OCI-LY7 (cell line): Measurements from ENCODE around the gene SLC35G3. TPM values are rescaled to one million over a fixed set of nuclear protein-coding genes. Genes with fewer than 3 reads are reported as not detected.

Experiments used
- BruUV-seq: library from RNA; stranded (reverse); fragments of 400-500 nt; replicated peaks from 2 replicates; lab custom pipeline; 2021; lab: Mats Ljungman, UMichigan
- CTCF ChIA-PET: fragments of 300-600 bp; sonication (Branson Sonifier 250); formaldehyde crosslinking; loops from one replicate; lab custom pipeline; 2022; ENCODE audit warnings: antibody characterized with exemption; ENCODE audit not compliant: unreplicated experiment; lab: Charles Lee
- POLR2A ChIA-PET: fragments of 300-600 bp; sonication (Branson Sonifier 250); formaldehyde crosslinking; loops from one replicate; lab custom pipeline; 2022; ENCODE audit warnings: antibody characterized with exemption; lab: Charles Lee
- DNase-seq: peaks from one replicate; pipeline ENCODE4 v3.0.0-alpha.2; 2015; ENCODE audit warnings: low spot score
- H2AFZ ChIP-seq: fragments of 200-600 bp; sonication (generic), shearing (Covaris generic); 2 replicates; pipeline ENCODE4 v1.6.1; 2014; ENCODE audit warnings: mild to moderate bottlenecking, antibody characterized with exemption, low read length, moderate library complexity
- H3K27ac ChIP-seq: fragments of 200-600 bp; sonication (generic); 2 replicates; pipeline ENCODE4 v1.5.1; 2014; ENCODE audit warnings: mixed run types, low read depth, mild to moderate bottlenecking, moderate library complexity, low read length, inconsistent platforms; ENCODE audit not compliant: poor library complexity, severe bottlenecking
- H3K36me3 ChIP-seq: fragments of 200-600 bp; sonication (generic); 2 replicates; pipeline ENCODE4 v1.6.1; 2014; ENCODE audit warnings: mild to moderate bottlenecking, antibody characterized with exemption, low read length, moderate library complexity, mixed read lengths; ENCODE audit not compliant: insufficient read depth
- H3K4me1 ChIP-seq: fragments of 200-600 bp; sonication (generic); 2 replicates; pipeline ENCODE4 v1.5.1; 2014; ENCODE audit warnings: mild to moderate bottlenecking, low read length; ENCODE audit not compliant: insufficient read depth, poor library complexity, severe bottlenecking
- H3K4me2 ChIP-seq: fragments of 200-600 bp; sonication (generic); 2 replicates; pipeline ENCODE4 v1.6.1; 2014; ENCODE audit warnings: mild to moderate bottlenecking, low read length
- H3K4me3 ChIP-seq: fragments of 200-600 bp; sonication (generic); 2 replicates; pipeline ENCODE4 v1.5.1; 2014; ENCODE audit warnings: mild to moderate bottlenecking, low read depth, low read length; ENCODE audit not compliant: poor library complexity, severe bottlenecking
- H3K79me2 ChIP-seq: fragments of 200-600 bp; sonication (generic); 2 replicates; pipeline ENCODE4 v1.6.1; 2016; ENCODE audit warnings: low read depth, mild to moderate bottlenecking, low read length, moderate library complexity, mixed read lengths; ENCODE audit not compliant: insufficient read depth
- H3K9me2 ChIP-seq: fragments of 200-600 bp; sonication (generic); 2 replicates; pipeline ENCODE4 v1.6.1; 2016; ENCODE audit warnings: mild to moderate bottlenecking, low read length, mixed read lengths; ENCODE audit not compliant: insufficient read depth
- H3K9me3 ChIP-seq: fragments of 200-600 bp; sonication (generic); 2 replicates; pipeline ENCODE4 v1.6.1; 2014; ENCODE audit warnings: mild to moderate bottlenecking, mixed run types, low read length, mixed read lengths
- H4K20me1 ChIP-seq: fragments of 200-600 bp; sonication (generic); 2 replicates; pipeline ENCODE4 v1.6.1; 2014; ENCODE audit warnings: mild to moderate bottlenecking, antibody characterized with exemption, low read length, moderate library complexity, mixed read lengths; ENCODE audit not compliant: insufficient read depth
- CTCF ChIP-seq: fragments of 200-600 bp; sonication (generic); conservative IDR thresholded peaks from 2 replicates; pipeline ENCODE4 v1.5.1; 2014; ENCODE audit warnings: mild to moderate bottlenecking, antibody characterized with exemption, low read length, moderate library complexity, mixed read lengths
- EZH2phosphoT487 ChIP-seq: fragments of 200-600 bp; sonication (generic); IDR thresholded peaks from 2 replicates; pipeline ENCODE4 v1.6.1; 2018; ENCODE audit warnings: low read depth, borderline replicate concordance, mild to moderate bottlenecking, mixed run types, antibody characterized with exemption, low read length, moderate library complexity, mixed read lengths
- intact Hi-C: fragments of 100-400 bp; cut with micrococcal nuclease; formaldehyde crosslinking; loops from one replicate; pipeline ENCODE4 v1.10.0; 2022; ENCODE audit not compliant: unreplicated experiment
- total RNA-seq, 2 experiments: library from RNA; depleted of rRNA in 1 of 2; stranded (reverse); fragments of >200 nt in 1 of 2; shearing (Covaris generic) in 1 of 2; gene quantifications; 2 replicates each; pipeline ENCODE4 v1.2.3, GENCODE V29; 2014 to 2022

Gene SLC35G3
- total RNA-seq, 2 experiments from 2014 or later = not detected

- no peak overlapping the region for H3K27ac ChIP-seq
- H4K20me1 ChIP-seq = no peaks in the 10 kb centered on the region
- peaks cover 8% of the 10 kb centered on the region for H3K79me2 ChIP-seq
- CTCF ChIA-PET = no interaction called here
- intact Hi-C loops = no loop called here
- no peak overlapping the region for H3K4me2 ChIP-seq
- no peak overlapping the region for H3K4me3 ChIP-seq
- BruUV-seq = no TSS peak
- no peaks in the 10 kb centered on the region for H3K9me2 ChIP-seq
- H3K36me3 ChIP-seq = no peaks in the 10 kb centered on the region
- H3K9me3 ChIP-seq = no peaks in the 10 kb centered on the region
- POLR2A ChIA-PET = no interaction called here
- no peak overlapping the region for H2AFZ ChIP-seq
- TF ChIP-seq EZH2phosphoT487 = no peak
- no peak for TF ChIP-seq CTCF
- no peaks in the 10 kb centered on the region for H3K4me1 ChIP-seq
- no peak for DNase-seq
Measured at GRCh38 chr17:35146214-35146833, 47.9 kb downstream of the SLC35G3 start.

- no peak overlapping the region for H3K4me2 ChIP-seq
- ChIA-PET POLR2A (interaction anchor here (0.6 kb wide), 1 partner anchor 1070 kb away, joined by 6 read pairs; no protein-coding TSS in a partner anchor), CTCF (no interaction called here)
- H3K9me3 ChIP-seq = no peaks in the 10 kb centered on the region
- H4K20me1 ChIP-seq = peaks cover 6% of the 10 kb centered on the region
- no peak overlapping the region for H3K4me3 ChIP-seq
- BruUV-seq = no TSS peak
- intact Hi-C loops = no loop called here
- H3K4me1 ChIP-seq = peaks cover 14% of the 10 kb centered on the region
- H3K27ac ChIP-seq = no peak overlapping the region
- no peak for DNase-seq
- peaks cover 22% of the 10 kb centered on the region for H3K79me2 ChIP-seq
- no peaks in the 10 kb centered on the region for H3K9me2 ChIP-seq
- H2AFZ ChIP-seq = no peak overlapping the region
- H3K36me3 ChIP-seq = peaks cover 10% of the 10 kb centered on the region
- TF ChIP-seq EZH2phosphoT487 = no peak
- TF ChIP-seq CTCF = no peak
Measured at GRCh38 chr17:35144840-35145239, 49.4 kb downstream of the SLC35G3 start.

Other genes starting within 250 kb of the SLC35G3 start
- 0.10 and 1.9 TPM in 2 replicates for gene CCT6B, start 232.9 kb downstream of the SLC35G3 start, total RNA-seq (2014; rRNA removed; shearing (Covaris generic))
- 2.6 and 4.4 TPM in 2 replicates for gene CCT6B, start 232.9 kb downstream of the SLC35G3 start, total RNA-seq (2022)
- 25.0 and 41.9 TPM in 2 replicates for gene ZNF830, start 232.9 kb downstream of the SLC35G3 start, total RNA-seq (2014; rRNA removed; shearing (Covaris generic))
- 23.0 and 25.5 TPM in 2 replicates for gene ZNF830, start 232.9 kb downstream of the SLC35G3 start, total RNA-seq (2022)
- 65.6 and 92.2 TPM in 2 replicates for gene LIG3, start 213.9 kb downstream of the SLC35G3 start, total RNA-seq (2014; rRNA removed; shearing (Covaris generic))
- 67.3 and 68.6 TPM in 2 replicates for gene LIG3, start 213.9 kb downstream of the SLC35G3 start, total RNA-seq (2022)
- 15.6 and 20.6 TPM in 2 replicates for gene RFFL, start 130.7 kb downstream of the SLC35G3 start, total RNA-seq (2014; rRNA removed; shearing (Covaris generic))
- 11.2 and 16.1 TPM in 2 replicates for gene RFFL, start 130.7 kb downstream of the SLC35G3 start, total RNA-seq (2022)
- 18.9 and 22.4 TPM in 2 replicates for gene RAD51D, start 74.5 kb downstream of the SLC35G3 start, total RNA-seq (2014; rRNA removed; shearing (Covaris generic))
- gene RAD51D, start 74.5 kb downstream of the SLC35G3 start, total RNA-seq (2022) = 35.0 and 40.6 TPM in 2 replicates
- gene FNDC8, start 72.8 kb downstream of the SLC35G3 start, total RNA-seq (2014; rRNA removed; shearing (Covaris generic)) = not detected in 2 replicates
- gene FNDC8, start 72.8 kb downstream of the SLC35G3 start, total RNA-seq (2022) = not detected in 2 replicates
- gene NLE1, start 52.1 kb downstream of the SLC35G3 start, total RNA-seq (2014; rRNA removed; shearing (Covaris generic)) = 30.3 and 32.2 TPM in 2 replicates
- 26.7 and 34.1 TPM in 2 replicates for gene NLE1, start 52.1 kb downstream of the SLC35G3 start, total RNA-seq (2022)
- gene UNC45B, start 46.6 kb downstream of the SLC35G3 start, total RNA-seq (2014; rRNA removed; shearing (Covaris generic)) = not detected in 2 replicates
- not detected in 2 replicates for gene UNC45B, start 46.6 kb downstream of the SLC35G3 start, total RNA-seq (2022)
- 0.10 and 0.38 TPM in 2 replicates for gene SLFN5, start 48.7 kb upstream of the SLC35G3 start, total RNA-seq (2014; rRNA removed; shearing (Covaris generic))
- 1.1 and 1.3 TPM in 2 replicates for gene SLFN5, start 48.7 kb upstream of the SLC35G3 start, total RNA-seq (2022)
- 0.05 TPM in 1 of 2 replicates, not detected in the other for gene SLFN11, start 179.2 kb upstream of the SLC35G3 start, total RNA-seq (2014; rRNA removed; shearing (Covaris generic))
- gene SLFN11, start 179.2 kb upstream of the SLC35G3 start, total RNA-seq (2022) = not detected in 2 replicates
- 0.06 TPM in 1 of 2 replicates, not detected in the other for gene SLFN12, start 238.1 kb upstream of the SLC35G3 start, total RNA-seq (2014; rRNA removed; shearing (Covaris generic))
- not detected in 2 replicates for gene SLFN12, start 238.1 kb upstream of the SLC35G3 start, total RNA-seq (2022)